Hepatocyte (in vitro differentiated cells): Measurements from ENCODE around the gene TUBB1. TPM values are rescaled to one million over a fixed set of nuclear protein-coding genes. Genes with fewer than 3 reads are reported as not detected.

Source experiments
- DNase-seq: peaks from one replicate; pipeline ENCODE4 v3.0.0-alpha.2; 2016; ENCODE audit warnings: low spot score
- H2AFZ ChIP-seq: fragments of 200-600 bp; sonication (generic); 2 replicates; pipeline ENCODE4 v1.6.0; 2016; ENCODE audit warnings: antibody characterized with exemption, mild to moderate bottlenecking
- H3K27ac ChIP-seq: fragments of 200-600 bp; sonication (generic); 2 replicates; pipeline ENCODE4 v1.5.1; 2016; ENCODE audit warnings: mild to moderate bottlenecking
- H3K27me3 ChIP-seq: fragments of 200-600 bp; sonication (generic); 2 replicates; pipeline ENCODE4 v1.6.1; 2016
- H3K36me3 ChIP-seq: fragments of 200-600 bp; sonication (generic); replicated peaks from 2 replicates; pipeline ENCODE4 v1.5.1; 2016; ENCODE audit warnings: low read depth; ENCODE audit not compliant: insufficient read depth
- H3K4me1 ChIP-seq: fragments of 200-600 bp; sonication (generic); 2 replicates; pipeline ENCODE4 v1.5.1; 2016; ENCODE audit warnings: mild to moderate bottlenecking, moderate library complexity; ENCODE audit not compliant: insufficient read depth
- H3K4me2 ChIP-seq: fragments of 200-600 bp; sonication (generic); 2 replicates; pipeline ENCODE4 v1.6.0; 2016
- H3K4me3 ChIP-seq: fragments of 200-600 bp; sonication (generic); 2 replicates; pipeline ENCODE4 v1.5.1; 2016; ENCODE audit warnings: mild to moderate bottlenecking
- H3K79me2 ChIP-seq: fragments of 200-600 bp; sonication (generic); 2 replicates; pipeline ENCODE4 v1.6.0; 2017; ENCODE audit warnings: mild to moderate bottlenecking
- H3K9me2 ChIP-seq: fragments of 200-600 bp; sonication (generic); replicated peaks from 2 replicates; pipeline ENCODE4 v1.6.0; 2017; ENCODE audit warnings: mild to moderate bottlenecking; ENCODE audit not compliant: insufficient read depth
- H3K9me3 ChIP-seq: fragments of 200-600 bp; sonication (generic); 2 replicates; pipeline ENCODE4 v1.5.1; 2016; ENCODE audit warnings: low read depth, mild to moderate bottlenecking
- H4K20me1 ChIP-seq: fragments of 200-600 bp; sonication (generic); 2 replicates; pipeline ENCODE4 v1.6.0; 2016; ENCODE audit warnings: mild to moderate bottlenecking; ENCODE audit not compliant: insufficient read depth, poor library complexity, severe bottlenecking
- EZH2 ChIP-seq: fragments of 200-600 bp; sonication (generic); IDR thresholded peaks from 2 replicates; pipeline ENCODE4 v1.6.1; 2016; ENCODE audit warnings: antibody characterized with exemption, mild to moderate bottlenecking, borderline replicate concordance
- EZH2phosphoT487 ChIP-seq: fragments of 200-600 bp; sonication (generic); IDR thresholded peaks from one replicate; pipeline ENCODE4 v1.6.1; 2018; ENCODE audit warnings: antibody characterized with exemption, mild to moderate bottlenecking, low read depth, moderate library complexity; ENCODE audit not compliant: unreplicated experiment, severe bottlenecking
- WGBS: methylation state at CpG from one replicate; pipeline ENCODE4 v1.1.6; 2016; ENCODE audit warnings: low lambda C conversion rate; ENCODE audit errors: missing lambda C conversion rate; 5-methylcytosine and 5-hydroxymethylcytosine counted together
- polyA plus RNA-seq: library from polyadenylated mRNA; unstranded; fragments of >200 nt; fragmentation: Nextera tagmentation; extraction: Ambion mirVana; gene quantifications from 2 replicates; pipeline ENCODE4 v1.2.1, GENCODE V29; 2016
- total RNA-seq: library from RNA; depleted of rRNA; stranded (reverse); fragments of >200 nt; gene quantifications from 2 replicates; pipeline ENCODE4 v1.2.3, GENCODE V29; 2014
- TF ChIP-seq, protein P1 (sequence below): fragments of 200-600 bp; sonication (generic); IDR thresholded peaks from 2 replicates; pipeline ENCODE4 v1.5.1; 2016; ENCODE audit warnings: antibody characterized with exemption, mild to moderate bottlenecking; ENCODE audit not compliant: poor library complexity

Gene TUBB1
- total and polyA plus RNA-seq, 2 experiments from 2014 or later = 0.05 to 0.10 TPM

DNA sequence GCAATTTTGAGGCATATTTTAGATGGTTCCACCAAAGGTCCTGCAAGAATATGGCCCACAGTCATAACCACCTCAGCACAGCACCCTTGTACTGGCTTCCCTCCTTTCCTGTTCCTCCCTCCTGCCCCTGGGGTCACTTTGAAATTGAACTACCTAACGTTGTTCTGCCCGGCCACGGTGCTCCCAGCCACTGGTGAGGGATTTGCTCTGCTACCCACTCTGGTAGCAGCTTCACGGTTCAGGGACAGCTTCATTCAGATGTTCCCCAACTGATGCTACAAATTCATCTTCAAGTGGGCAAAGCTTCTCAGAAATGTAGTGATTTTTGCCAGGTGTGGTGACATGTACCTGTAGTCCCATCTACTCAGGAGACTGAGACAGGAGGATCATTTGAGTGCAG lies 46.0 kb upstream of the TUBB1 start:
- Histone ChIP-seq H3K27ac (no peak overlapping the region), H3K27me3 (no peaks in the 10 kb centered on the region), H3K9me2 (no peaks in the 10 kb centered on the region), H3K4me1 (no peaks in the 10 kb centered on the region), H2AFZ (no peak overlapping the region), H3K9me3 (no peaks in the 10 kb centered on the region), H3K36me3 (no peaks in the 10 kb centered on the region), H3K4me3 (no peak overlapping the region), H3K79me2 (no peaks in the 10 kb centered on the region), H4K20me1 (no peaks in the 10 kb centered on the region), H3K4me2 (no peak overlapping the region)
- 86% methylated on average over 4 of the region's 4 CpGs for WGBS
- TF ChIP-seq EZH2phosphoT487 = no peak
- TF ChIP-seq EZH2 = no peak
- TF ChIP-seq, protein P1, sequence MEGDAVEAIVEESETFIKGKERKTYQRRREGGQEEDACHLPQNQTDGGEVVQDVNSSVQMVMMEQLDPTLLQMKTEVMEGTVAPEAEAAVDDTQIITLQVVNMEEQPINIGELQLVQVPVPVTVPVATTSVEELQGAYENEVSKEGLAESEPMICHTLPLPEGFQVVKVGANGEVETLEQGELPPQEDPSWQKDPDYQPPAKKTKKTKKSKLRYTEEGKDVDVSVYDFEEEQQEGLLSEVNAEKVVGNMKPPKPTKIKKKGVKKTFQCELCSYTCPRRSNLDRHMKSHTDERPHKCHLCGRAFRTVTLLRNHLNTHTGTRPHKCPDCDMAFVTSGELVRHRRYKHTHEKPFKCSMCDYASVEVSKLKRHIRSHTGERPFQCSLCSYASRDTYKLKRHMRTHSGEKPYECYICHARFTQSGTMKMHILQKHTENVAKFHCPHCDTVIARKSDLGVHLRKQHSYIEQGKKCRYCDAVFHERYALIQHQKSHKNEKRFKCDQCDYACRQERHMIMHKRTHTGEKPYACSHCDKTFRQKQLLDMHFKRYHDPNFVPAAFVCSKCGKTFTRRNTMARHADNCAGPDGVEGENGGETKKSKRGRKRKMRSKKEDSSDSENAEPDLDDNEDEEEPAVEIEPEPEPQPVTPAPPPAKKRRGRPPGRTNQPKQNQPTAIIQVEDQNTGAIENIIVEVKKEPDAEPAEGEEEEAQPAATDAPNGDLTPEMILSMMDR = no peak
- DNase-seq = no peak

DNA sequence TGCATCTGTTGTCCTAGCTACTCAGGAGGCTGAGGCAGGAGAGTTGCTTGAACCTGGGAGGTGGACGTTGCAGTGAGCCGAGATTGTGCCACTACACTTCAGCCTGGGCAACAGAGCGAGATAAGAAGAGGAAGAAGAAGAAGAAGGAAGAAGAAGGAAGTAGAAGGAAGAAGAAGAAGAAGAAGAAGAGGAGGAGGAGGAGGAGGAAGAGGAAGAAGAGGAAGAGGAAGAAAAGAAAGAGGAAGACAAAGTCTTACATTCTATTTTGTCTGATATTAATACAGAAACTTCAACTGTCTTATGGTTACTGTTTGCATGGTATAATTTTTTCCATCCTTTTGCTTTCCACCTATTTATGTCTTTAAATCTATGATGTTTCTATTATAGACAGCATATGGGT lies 45.4 kb upstream of the TUBB1 start:
- no peaks in the 10 kb centered on the region for H3K4me1 ChIP-seq
- H3K36me3 ChIP-seq = no peaks in the 10 kb centered on the region
- H4K20me1 ChIP-seq = no peaks in the 10 kb centered on the region
- DNase-seq = no peak
- H3K9me2 ChIP-seq = no peaks in the 10 kb centered on the region
- H3K9me3 ChIP-seq = no peaks in the 10 kb centered on the region
- WGBS = 100% methylated on average over 3 of the region's 3 CpGs
- TF ChIP-seq, protein P1 = no peak
- TF ChIP-seq EZH2 (no peak), EZH2phosphoT487 (no peak)
- no peak overlapping the region for H3K4me3 ChIP-seq
- no peaks in the 10 kb centered on the region for H3K27me3 ChIP-seq
- no peak overlapping the region for H2AFZ ChIP-seq
- no peak overlapping the region for H3K27ac ChIP-seq
- no peak overlapping the region for H3K4me2 ChIP-seq
- H3K79me2 ChIP-seq = no peaks in the 10 kb centered on the region

DNA sequence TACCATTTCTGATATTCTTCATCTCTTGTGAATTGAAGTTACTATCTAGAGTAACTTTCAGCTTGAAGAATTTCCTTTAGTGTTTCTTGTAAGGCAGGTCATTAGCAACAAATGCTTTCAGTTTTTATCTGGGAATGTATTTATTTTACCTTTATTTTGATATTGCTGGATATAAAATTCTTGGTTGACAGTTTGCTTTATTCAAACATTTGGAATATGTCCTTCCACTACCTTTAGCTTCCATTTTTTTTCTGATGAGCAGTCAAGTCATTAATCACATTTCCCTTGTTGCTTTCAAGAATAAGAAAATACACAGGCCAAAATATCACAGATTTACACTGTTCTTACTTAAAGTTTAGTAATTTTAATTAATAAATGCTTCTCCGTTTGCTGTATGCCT lies 43.9 kb upstream of the TUBB1 start:
- no peaks in the 10 kb centered on the region for H3K79me2 ChIP-seq
- no peak overlapping the region for H3K4me3 ChIP-seq
- H3K9me3 ChIP-seq = no peaks in the 10 kb centered on the region
- no peaks in the 10 kb centered on the region for H4K20me1 ChIP-seq
- no peaks in the 10 kb centered on the region for H3K36me3 ChIP-seq
- no peak for DNase-seq
- H2AFZ ChIP-seq = no peak overlapping the region
- H3K9me2 ChIP-seq = no peaks in the 10 kb centered on the region
- TF ChIP-seq EZH2 (no peak), EZH2phosphoT487 (no peak)
- TF ChIP-seq, protein P1 = no peak
- no peaks in the 10 kb centered on the region for H3K4me1 ChIP-seq
- no peak overlapping the region for H3K27ac ChIP-seq
- H3K27me3 ChIP-seq = no peaks in the 10 kb centered on the region
- 95% methylated on average over 1 of the region's 1 CpG for WGBS
- no peak overlapping the region for H3K4me2 ChIP-seq
